Fibroblast of skin of left biceps (primary cell): ENCODE results near the gene ARL16.

Source experiments
- DNase-seq, 2 experiments: peaks; one replicate each; pipeline ENCODE4 v3.0.0-alpha.2; 2013; ENCODE audit warnings: low read depth in 2 of 2

Gene ARL16

GRCh38 chr17:81644496-81644895 is 39.1 kb downstream of the ARL16 start:
- no peak for DNase-seq

- peak; percentile 19 to 24 for DNase-seq
These were observed 41.6 kb downstream of the ARL16 start for GRCh38 chr17:81641825-81642489.

DNA sequence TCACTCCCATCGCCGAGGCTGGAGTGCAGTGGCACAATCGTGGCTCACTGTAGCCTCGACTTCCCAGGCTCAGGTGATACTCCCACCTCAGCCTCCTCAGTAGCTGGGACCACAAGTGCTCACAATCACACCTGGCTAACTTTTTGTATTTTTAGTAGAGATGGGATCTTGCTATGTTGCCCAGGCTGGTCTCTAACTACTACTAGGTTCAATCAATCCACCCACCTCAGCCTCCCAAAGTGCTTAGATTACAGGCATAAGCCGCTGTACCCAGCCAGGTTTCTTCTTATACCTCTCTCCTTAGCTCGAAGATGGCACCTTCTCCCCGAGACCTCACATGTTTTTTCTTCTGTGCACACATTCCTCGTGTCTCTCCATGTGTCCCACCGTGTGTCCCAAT is 43.6 kb downstream of the ARL16 start:
- no peak for DNase-seq

DNA sequence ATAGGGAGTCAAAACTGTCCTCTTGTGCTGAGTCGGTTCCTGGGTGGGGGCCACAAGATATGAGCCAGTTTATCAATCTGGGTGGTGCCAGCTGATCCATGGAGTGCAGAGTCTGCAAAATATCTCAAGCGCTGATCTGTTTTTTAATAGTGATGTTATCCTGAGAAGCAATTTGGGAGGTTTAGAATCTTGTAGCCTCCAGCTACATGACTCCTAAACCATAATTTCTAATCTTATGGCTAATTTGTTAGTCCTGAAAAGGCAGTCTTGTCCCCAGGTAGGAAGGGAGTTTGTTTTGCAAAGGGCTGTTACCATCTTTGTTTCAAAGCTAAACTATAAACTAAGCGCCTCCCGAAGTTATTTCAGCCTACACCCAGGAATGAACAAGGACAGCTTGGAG is 44.9 kb downstream of the ARL16 start:
- no peak for DNase-seq

- DNase-seq: peak; percentile 55 to 64
These were observed 46.9 kb downstream of the ARL16 start, which contains the start of the genes NPLOC4 and TSPAN10 for GRCh38 chr17:81636505-81637288. Gene NPLOC4, minus strand, starts transcription at chr17:81637112. Its CDS starts 182 bp downstream, at chr17:81636930. Gene TSPAN10, plus strand, starts transcription at chr17:81637196. Its CDS starts 5,217 bp downstream, at chr17:81642413.

DNA sequence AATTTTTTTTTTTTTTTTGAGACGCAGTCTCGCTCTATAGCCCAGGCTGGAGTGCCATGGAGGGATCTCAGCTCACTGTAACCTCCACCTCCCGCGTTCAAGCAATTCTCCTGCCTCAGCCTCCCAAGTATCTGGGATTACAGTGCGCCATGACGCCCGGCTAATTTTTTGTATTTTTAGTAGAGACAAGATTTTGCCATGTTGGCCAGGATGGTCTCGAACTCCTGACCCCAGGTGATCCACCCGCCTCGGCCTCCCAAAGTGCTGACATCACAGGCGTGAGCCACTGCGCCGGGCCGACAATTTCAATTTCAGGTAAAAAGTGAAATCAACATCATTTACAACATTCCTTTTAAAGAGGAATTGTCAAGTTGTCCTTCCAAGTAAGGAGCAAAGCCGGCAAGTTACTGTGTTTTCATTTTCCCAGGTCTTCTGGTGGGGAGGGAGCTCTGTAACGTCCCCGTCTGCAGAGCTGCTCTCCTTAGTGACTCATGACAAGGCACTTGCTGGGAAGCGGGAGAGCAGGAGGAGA is 47.6 kb downstream of the ARL16 start:
- no peak for DNase-seq

DNA sequence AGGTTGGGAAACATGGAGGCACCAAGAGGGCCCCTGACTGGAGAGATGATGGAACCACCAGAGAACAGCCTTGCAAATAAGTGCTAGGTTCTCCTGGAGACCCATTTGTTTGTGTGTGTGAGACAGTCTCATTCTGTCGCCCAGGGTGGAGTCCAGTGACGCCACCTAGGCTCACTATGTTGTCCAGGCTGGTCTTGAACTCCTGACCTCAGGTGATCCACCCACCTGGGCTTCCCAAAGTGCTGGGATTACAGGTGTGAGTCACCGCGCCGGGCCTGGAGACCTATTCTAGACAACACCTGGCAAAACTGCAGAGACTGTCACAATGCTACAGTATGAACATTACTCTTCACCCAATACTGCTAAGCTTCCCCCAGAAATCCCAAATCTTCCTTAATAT is 48.2 kb downstream of the ARL16 start:
- no peak for DNase-seq

- no peak for DNase-seq
These were observed 52.1 kb downstream of the ARL16 start for GRCh38 chr17:81631482-81631881.
